Cardiac fibroblast (primary cell): ENCODE measurements around the gene USP49.

Experiments used
- DNase-seq, 2 donors: peaks; one replicate each; pipeline versions ENCODE4 v3.0.0 to v3.0.0-alpha.2; 2010; ENCODE audit warnings: low read depth in 2 of 2
- H3K4me3 ChIP-seq, 2 donors: replicated peaks in 1 of 2; 1 replicate in 1 of 2; 2 replicates in 1 of 2; pipeline ENCODE4 v1.5.1; 2011; ENCODE audit warnings: low read depth in 2 of 2, low read length in 2 of 2, mild to moderate bottlenecking in 2 of 2, moderate library complexity in 1 of 2
- TF ChIP-seq, protein P1 (sequence below): IDR thresholded peaks from one replicate; pipeline ENCODE4 v1.5.1; 2011; ENCODE audit warnings: low read depth, mild to moderate bottlenecking, low read length, inconsistent platforms

The USP49 gene

DNA sequence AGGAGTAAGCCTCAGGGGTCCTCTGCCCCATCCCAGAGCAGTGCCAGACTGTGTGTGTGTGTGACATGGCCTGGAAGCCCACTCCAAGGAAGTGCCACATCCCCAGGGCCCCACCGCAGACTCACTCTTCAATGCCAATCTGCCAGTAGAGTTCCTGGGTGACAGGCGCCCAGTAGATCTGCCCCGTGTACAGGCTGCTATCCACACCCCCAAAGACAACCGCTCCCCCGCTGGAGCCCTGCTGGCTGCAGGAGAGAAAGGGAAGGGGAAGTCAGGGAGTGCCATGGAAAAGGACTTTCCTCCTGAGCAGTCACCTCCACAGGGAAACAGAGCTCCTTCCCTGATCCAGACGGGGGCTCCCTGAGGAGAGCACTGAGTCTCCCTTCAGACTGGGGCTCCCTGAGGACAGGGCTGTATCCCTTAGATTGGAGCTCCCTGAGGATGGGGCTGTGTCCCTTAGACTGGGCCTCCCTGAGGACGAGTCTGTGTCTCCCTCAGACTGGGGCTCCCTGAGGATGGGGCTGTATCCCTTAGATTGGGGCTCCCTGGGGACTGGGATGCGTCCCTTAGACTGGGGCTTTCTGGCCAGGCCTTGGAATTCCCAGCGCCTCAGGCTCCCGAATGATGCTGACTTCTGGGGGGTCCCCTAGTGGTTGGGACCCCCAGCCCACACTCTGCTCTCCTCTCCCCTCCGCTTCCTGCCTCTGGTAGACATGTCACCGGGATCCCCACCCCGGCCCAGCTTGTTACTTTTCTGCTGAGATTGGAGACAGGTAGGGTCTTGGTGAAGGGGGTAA lies 154.6 kb downstream of the USP49 start:
- TF ChIP-seq, protein P1, sequence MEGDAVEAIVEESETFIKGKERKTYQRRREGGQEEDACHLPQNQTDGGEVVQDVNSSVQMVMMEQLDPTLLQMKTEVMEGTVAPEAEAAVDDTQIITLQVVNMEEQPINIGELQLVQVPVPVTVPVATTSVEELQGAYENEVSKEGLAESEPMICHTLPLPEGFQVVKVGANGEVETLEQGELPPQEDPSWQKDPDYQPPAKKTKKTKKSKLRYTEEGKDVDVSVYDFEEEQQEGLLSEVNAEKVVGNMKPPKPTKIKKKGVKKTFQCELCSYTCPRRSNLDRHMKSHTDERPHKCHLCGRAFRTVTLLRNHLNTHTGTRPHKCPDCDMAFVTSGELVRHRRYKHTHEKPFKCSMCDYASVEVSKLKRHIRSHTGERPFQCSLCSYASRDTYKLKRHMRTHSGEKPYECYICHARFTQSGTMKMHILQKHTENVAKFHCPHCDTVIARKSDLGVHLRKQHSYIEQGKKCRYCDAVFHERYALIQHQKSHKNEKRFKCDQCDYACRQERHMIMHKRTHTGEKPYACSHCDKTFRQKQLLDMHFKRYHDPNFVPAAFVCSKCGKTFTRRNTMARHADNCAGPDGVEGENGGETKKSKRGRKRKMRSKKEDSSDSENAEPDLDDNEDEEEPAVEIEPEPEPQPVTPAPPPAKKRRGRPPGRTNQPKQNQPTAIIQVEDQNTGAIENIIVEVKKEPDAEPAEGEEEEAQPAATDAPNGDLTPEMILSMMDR, result no peak
- DNase-seq, result no peak
- H3K4me3 ChIP-seq, result no peak overlapping the region
